Stimulated activated CD8-positive, alpha-beta memory T cell treated with anti-CD3 and anti-CD28 coated beads, Interleukin-4, amount 100 ng/mL, for 24 hours (primary cell): ENCODE data around the gene GRAMD1B.
A peak's percentile ranks its signal among the peaks of the same experiment; 100 is the strongest.
"Not testable (repeated sequence)": the region's sequence is repeated elsewhere in the genome, so short reads cannot be mapped to it uniquely, and the experiment has no call there.

Source experiments
- DNase-seq: peaks from one replicate; pipeline ENCODE4 v3.0.0-alpha.2; 2020; ENCODE audit warnings: low read depth

GRAMD1B gene

DNA sequence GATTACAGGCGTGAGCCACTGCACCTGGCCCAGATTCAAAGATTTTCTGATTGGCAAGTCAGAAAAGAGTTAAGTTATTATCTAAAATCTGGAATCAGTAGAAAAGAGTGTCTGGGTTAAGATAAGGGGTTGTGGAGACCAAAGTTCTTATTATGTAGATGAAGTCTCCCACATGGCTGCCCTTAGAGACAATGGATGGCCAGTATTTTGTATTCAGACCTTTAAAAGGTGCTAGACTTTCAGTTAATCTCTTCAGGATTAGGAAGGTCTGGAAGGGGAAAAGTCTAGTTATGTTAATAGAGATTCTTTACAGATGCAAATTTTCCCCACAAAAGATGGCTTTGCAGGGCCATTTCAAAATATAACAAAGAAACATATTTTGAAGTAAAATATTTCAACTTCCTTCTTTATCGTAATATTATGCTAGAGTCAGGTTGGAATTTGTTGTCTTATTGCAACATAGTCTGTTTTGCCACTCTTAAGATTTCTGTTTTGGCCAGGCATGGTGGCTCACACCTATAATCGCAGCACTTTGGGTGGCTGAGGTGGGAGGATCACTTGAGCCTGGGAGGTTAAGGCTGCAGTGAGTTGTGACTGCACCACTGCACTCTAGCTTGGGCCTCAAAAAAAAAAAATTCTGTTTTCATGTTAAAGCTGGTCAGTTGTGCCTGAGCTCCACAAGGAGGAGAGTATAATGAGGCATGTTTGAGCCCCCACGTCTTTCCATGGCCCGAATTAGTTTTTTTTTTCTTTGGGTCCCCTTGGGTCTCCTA, 14.0 kb downstream of the GRAMD1B start:
- no peak for DNase-seq

DNA sequence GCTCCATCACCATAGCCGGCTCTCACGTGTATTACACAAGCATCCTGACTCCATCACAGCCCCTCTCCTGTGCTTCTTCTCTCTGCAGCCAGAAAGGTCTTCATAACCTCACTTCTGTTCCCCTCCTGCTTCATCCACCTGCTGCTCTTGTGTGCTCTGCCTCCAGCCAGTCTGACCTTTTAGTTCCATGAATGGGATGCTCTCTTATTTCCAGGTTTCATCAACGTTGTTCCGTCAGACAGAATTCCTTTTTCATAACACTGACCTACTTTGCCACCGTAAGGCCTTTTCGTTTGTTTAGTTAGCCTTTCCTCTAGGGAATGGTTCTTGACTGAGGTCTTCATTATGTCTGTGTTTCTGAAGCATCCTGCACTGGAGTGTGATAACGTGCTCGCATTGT, 18.8 kb downstream of the GRAMD1B start:
- no peak for DNase-seq

GRCh38 chr11:123449436-123449835, 19.4 kb downstream of the GRAMD1B start:
- DNase-seq = no peak

GRCh38 chr11:123450623-123451022, 20.6 kb downstream of the GRAMD1B start:
- DNase-seq = no peak

DNA sequence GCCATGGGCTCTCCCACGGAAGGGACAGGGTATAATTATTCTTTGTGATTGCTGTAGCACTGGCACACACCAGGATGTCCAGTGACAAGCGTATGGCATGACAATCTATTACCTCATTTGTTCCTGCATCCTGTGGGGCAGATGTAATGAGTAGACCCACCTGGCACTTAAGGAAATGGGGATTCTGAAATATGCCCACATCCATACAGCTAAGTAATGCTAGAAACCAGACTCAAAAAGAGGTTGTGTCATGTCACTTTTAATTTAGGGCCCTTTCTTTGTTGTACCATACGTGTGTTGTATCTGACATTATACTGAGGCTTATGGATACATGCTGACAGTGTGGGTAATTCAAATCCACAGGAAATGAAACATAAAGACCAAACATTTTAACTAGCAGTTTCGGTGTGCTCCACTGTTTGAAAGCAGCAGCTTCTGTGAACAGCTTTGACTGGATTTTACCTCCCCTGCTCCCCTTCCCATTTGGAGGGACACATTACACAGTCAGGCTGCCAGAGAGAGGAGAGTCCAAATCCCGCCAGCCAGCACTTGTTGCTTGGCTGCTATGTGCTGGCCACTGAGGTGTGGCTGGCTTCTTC, 21.2 kb downstream of the GRAMD1B start:
- DNase-seq = no peak

- DNase-seq = no peak
Measured at GRCh38 chr11:123452794-123453193, 22.7 kb downstream of the GRAMD1B start.

- peak; percentile 22 for DNase-seq
Measured at GRCh38 chr11:123454060-123454651, 24.1 kb downstream of the GRAMD1B start.

GRCh38 chr11:123454796-123455195, 24.7 kb downstream of the GRAMD1B start:
- no peak for DNase-seq

DNA sequence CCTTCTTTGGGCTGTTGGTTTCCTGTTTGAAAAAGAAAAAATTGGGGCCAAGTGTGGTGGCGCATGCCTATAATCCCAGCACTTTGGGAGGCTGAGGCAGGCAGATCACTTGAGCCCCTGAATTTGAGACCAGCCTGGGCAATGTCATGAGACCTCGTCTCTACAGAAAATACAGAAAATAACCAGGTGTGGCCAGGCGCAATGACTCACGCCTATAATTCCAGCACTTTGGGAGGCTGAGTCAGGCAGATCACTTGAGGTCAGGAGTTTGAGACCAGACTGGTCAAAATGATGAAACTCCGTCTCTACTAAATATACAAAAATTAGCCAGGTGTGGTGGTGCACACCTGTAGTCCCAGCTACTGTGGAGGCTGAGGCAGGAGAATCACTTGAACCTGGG, 26.4 kb downstream of the GRAMD1B start:
- DNase-seq = not testable (repeated sequence)

- DNase-seq = no peak
Measured at GRCh38 chr11:123457187-123457770, 27.2 kb downstream of the GRAMD1B start.

DNA sequence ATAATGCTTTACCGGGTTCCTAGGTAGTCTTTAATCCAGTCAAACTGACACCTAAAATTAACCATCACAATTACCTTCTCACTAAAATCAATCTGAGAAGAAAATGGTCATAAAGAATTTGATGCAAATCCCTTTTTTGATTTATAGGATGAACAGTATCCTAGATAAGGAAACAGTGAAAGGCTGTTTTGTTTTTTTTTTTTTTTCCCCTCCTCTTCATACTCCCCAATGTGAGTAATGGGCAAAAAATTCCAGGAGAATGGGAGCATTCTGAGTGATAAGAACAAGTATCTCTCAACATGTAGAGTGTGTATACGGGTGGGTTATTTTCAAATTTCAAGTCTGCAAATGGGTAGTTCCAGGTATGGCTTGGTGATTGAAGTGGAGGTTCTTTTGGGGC, 28.4 kb downstream of the GRAMD1B start:
- DNase-seq = no peak

DNA sequence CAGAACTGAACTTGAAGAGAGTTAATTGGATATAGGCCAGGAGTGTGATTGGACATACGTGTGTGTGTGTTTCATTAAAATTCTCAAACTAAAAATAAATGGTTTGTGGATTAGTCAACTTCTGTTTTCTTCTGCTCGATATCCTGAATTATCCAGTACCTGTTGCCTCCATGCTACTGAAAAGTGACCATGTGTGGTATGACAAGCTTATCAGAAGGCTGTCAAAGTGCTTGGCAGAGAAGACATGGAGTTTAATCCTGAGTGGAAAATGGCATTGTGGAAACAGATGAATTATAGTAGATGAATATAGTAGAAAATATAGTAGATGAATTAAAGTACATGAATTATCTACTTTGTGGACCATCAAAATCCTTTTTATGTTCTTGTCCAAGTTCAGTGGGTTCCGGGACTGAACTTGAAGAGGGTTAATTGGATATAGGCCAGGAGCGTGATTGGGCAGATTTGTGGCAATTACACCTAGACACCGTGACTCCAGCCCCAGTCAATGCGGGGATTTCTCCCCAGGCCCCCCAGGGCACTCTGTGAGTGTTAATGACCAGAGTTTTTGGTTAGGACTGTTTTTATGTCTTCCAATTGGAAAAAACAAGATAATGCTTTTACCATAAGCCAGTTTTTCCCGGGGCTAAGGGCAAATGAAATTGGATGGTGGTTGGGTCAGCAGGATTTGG, 30.1 kb downstream of the GRAMD1B start:
- no peak for DNase-seq

- DNase-seq = no peak
Measured at GRCh38 chr11:123461164-123461563, 31.1 kb downstream of the GRAMD1B start.

DNA sequence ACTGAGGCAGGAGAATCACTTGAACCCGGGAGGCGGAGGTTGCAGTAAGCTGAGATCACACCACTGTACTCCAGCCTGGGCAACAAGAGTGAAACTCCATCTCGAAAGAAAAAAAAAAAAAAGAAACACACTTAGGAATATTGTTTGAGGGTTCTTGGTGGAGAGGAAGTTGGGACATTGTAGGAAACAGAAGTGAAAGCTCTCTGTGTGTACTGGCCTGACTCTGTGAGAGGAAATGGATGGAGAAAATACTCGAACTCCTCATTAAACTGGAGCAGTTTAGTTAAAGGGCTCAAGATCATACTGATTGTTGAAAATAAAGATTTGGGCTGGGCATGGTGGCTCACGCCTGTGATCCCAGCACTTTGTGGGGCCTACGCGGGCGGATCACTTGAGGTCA, 35.6 kb downstream of the GRAMD1B start:
- not testable (repeated sequence) for DNase-seq

DNA sequence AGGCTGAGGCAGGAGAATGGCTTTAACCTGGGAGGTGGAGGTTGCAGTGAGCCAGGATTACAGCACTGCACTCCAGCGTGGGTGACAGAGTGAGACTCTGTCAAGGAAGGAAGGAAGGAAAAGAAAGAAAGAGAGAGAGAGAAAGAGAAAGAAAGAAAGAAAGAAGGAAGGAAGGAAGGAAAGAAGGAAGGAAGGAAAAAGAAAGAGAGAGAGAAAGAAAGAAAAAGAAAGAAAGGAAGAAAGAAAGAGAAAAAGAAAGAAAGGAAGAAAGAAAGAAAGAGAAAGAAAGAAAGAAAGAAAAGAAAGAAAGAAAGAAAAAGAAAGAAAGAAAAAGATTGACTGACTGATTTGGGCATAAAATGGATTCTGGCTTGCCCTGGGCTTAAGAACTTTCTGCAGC, 36.1 kb downstream of the GRAMD1B start:
- DNase-seq = not testable (repeated sequence)

- no peak for DNase-seq
Measured at GRCh38 chr11:123469089-123469488, 39.0 kb downstream of the GRAMD1B start.

DNA sequence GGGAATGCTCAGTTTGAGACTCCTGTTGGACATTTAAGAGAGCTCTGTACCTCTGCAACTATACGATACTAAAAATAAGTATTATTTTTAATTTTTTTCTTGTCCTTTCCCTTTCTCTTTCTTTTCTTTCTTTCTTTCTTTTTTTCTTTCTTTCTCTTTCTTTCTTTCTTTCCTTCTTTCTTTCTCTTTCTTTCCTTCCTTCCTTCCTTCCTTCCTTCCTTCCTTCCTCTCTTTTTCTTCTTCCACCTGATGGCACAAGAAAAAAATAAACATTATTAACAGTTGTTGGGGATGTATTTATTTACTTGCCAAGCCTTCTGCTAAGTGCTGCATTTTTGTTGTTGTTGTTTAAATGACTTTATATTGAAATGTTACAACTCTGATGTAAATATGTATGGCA, 39.5 kb downstream of the GRAMD1B start:
- DNase-seq = no peak

- no peak for DNase-seq
Measured at GRCh38 chr11:123470842-123471241, 40.8 kb downstream of the GRAMD1B start.

DNA sequence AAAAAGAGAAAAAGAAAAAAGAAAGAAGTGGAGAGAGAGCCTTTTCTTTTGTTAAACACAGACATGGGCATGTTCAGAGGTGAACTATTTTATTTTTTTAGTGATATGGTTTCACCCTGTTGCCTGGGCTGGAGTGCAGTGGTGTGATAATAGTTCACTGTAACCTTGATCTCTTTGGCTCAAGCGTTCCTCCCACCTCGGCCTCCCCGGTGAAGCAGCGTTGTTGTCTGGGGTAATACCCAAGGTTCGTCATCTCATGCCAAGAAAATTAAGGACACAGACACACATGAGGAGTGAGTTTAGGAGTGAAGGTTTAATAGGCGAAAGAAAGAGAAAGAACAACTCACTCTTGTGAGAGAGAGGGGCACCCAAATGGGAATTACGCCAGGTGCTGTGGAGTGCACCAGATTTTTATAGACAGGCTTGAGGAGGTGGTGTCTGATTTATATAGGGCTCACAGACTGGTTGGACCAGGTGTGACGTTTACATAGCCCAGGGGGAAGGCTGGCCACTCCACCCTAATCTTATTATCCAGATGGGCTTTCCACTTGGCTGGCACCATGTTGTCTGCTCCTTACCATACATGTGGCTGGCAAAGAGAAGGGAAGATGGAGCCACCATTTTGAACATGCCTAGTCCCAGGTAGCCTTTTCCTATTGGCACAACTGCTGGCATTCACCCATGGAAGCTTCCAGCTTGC, 42.3 kb downstream of the GRAMD1B start:
- no peak for DNase-seq

GRCh38 chr11:123473941-123474677, 44.0 kb downstream of the GRAMD1B start:
- no peak for DNase-seq

GRCh38 chr11:123474994-123475393, 44.9 kb downstream of the GRAMD1B start:
- DNase-seq = no peak
